Measurements from ENCODE around the gene VAT1L. TPM values are rescaled to one million over a fixed set of nuclear protein-coding genes. Genes with fewer than 3 reads are reported as not detected.

The VAT1L gene
- total RNA-seq, 2 donors from 2014 or later = 0.33 to 2.3 TPM

DNA sequence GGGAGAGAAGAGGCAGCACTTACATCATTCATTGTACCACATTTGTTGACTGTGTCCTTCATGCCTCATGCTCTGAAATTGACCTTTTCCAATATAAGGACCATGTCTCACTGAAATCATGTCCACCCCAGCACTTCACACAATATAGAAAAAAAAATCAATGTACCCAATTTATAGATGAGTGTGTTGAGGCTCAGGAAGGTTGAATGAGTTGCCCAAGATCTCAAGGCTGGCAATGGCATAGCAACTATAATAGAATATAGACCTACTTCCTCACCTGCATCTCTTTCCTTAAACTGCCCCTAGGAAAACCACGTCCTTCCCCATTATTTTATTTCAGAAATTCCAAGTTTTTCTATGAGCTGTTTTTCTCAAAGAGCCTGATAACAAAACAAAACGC lies 912 bp upstream of the VAT1L start:
- DNase-seq (no peak), ATAC-seq (no peak)
- Histone ChIP-seq H3K27ac (no peak overlapping the region), H3K4me3 (no peak overlapping the region), H3K36me3 (replicated peaks in 1 of 2; ENCODE audit: insufficient read depth in 1 of 2, low read depth in 2 of 2) (no peaks in the 10 kb centered on the region), H3K27me3 (peaks cover 0 to 16% of the 10 kb centered on the region in 2 donors), H3K9me3 (no peaks in the 10 kb centered on the region), H3K4me1 (peaks cover 17% of the 10 kb centered on the region)
- TF ChIP-seq POLR2A (IDR thresholded peaks at IDR 0.05) = no peak
- TF ChIP-seq, protein P1, sequence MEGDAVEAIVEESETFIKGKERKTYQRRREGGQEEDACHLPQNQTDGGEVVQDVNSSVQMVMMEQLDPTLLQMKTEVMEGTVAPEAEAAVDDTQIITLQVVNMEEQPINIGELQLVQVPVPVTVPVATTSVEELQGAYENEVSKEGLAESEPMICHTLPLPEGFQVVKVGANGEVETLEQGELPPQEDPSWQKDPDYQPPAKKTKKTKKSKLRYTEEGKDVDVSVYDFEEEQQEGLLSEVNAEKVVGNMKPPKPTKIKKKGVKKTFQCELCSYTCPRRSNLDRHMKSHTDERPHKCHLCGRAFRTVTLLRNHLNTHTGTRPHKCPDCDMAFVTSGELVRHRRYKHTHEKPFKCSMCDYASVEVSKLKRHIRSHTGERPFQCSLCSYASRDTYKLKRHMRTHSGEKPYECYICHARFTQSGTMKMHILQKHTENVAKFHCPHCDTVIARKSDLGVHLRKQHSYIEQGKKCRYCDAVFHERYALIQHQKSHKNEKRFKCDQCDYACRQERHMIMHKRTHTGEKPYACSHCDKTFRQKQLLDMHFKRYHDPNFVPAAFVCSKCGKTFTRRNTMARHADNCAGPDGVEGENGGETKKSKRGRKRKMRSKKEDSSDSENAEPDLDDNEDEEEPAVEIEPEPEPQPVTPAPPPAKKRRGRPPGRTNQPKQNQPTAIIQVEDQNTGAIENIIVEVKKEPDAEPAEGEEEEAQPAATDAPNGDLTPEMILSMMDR (IDR thresholded peaks at IDR 0.05) = no peak
- 37 to 38% methylated on average over 2 of the region's 2 CpGs for WGBS, 2 donors
- intact Hi-C loops (cut with DNase I) = no loop called here

DNA sequence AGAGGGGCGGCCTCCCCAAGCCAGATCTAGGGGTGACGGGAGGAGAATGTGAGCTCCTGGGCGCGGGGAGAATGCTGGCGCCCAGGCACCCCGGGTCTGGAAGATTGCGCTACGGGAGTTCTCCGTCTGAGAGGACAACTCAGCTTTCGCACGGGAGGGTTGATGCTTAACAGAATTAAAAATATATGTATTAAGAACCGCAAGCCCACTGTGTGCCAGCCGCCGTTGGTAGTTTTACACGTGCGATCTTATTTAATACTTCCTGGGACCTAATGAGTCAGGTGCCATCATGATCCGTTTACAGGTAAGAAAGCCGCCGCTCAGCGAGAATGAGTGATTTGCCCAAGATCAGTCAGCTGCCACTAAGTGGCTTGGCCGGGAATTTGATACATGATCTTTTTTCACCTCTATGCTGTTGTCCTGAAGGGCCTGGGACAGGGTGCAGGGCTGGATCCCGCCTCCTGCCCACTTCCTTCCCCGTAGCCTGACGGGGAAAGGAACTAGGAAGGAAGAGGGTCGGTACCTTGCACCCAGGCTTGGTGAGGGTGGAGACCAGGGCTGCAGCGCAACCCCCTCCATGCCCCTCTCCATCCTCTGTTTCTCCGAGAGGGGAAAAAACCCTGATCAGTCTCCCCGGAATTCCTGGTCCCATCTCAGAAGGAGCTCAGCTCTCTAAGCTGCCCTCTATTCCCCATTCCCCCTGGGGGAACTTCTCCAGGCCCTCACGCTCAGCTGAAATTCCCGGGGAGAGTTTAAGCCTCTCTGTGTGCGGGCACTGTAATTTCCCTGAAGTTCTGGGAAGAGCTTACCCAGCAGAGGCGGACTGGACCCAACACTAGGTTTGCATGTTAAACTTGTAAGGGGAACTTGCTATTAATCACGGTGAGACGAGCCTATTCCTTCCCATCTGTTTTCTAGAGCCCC lies 983 bp downstream of the VAT1L start:
- WGBS, 2 donors = 7 to 10% methylated on average over 34 of the region's 34 CpGs
- intact Hi-C loops (cut with DNase I) = no loop called here
- H3K27ac ChIP-seq = no peak overlapping the region
- no peak for ATAC-seq
- no peak for DNase-seq
- H3K4me1 ChIP-seq = peaks cover 17% of the 10 kb centered on the region
- no peak overlapping the region for H3K4me3 ChIP-seq
- peaks cover 0 to 16% of the 10 kb centered on the region in 2 donors for H3K27me3 ChIP-seq
- no peaks in the 10 kb centered on the region for H3K9me3 ChIP-seq
- TF ChIP-seq, protein P1 (IDR thresholded peaks at IDR 0.05) = no peak
- no peak for TF ChIP-seq POLR2A (IDR thresholded peaks at IDR 0.05)
- no peaks in the 10 kb centered on the region for H3K36me3 ChIP-seq (replicated peaks in 1 of 2; ENCODE audit: insufficient read depth in 1 of 2, low read depth in 2 of 2)

DNA sequence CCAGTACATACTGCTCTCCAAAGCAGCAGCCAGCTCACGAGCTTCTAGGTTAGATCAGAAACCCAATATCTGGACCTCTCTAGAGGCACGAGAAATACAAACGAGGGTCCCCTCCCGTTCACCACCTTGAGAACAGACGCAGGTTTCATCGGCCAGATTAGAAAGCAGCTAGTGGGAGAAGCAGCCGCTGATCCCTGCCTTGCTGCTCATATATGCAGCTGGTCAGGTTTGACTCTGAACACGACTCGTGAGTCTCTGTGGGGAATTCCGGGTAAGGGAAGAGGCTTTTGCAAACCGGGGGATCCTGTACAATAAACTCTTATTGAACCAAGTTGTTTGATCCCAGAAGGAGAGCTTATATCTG lies 1.6 kb downstream of the VAT1L start:
- ATAC-seq (no peak), DNase-seq (no peak)
- Histone ChIP-seq H3K36me3 (replicated peaks in 1 of 2; ENCODE audit: insufficient read depth in 1 of 2, low read depth in 2 of 2) (no peaks in the 10 kb centered on the region), H3K27ac (no peak overlapping the region), H3K4me3 (no peak overlapping the region), H3K27me3 (peaks cover 0 to 16% of the 10 kb centered on the region in 2 donors), H3K9me3 (no peaks in the 10 kb centered on the region), H3K4me1 (peaks cover 17% of the 10 kb centered on the region)
- intact Hi-C loops (cut with DNase I) = no loop called here
- 8 to 26% methylated on average over 8 to 11 of the region's 11 CpGs for WGBS, 2 donors
- TF ChIP-seq POLR2A (IDR thresholded peaks at IDR 0.05) = no peak
- TF ChIP-seq, protein P1 (IDR thresholded peaks at IDR 0.05) = no peak

DNA sequence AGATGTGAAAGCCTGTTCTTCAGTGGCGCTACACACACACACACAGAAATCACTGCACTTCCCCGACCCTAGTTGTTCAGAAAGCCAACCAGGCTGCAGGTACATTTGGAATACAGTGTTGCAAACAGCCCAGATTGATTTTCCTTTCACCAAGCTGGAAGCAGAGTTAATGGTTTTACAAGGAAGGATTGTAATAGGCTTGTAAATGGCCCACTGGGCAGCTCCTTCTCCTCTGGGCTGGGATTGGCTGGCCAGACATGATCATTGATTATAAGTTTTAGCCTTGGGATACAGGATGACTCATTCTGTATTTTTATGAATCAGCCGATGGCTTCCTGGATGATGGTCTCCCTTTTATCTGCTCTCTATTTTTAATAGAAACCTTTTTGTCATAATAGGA lies 2.5 kb downstream of the VAT1L start:
- no peak overlapping the region for H3K4me3 ChIP-seq
- DNase-seq (no peak), ATAC-seq (peak; percentile 24)
- 38 to 42% methylated on average over 3 of the region's 3 CpGs for WGBS, 2 donors
- TF ChIP-seq, protein P1 (IDR thresholded peaks at IDR 0.05) = no peak
- TF ChIP-seq POLR2A (IDR thresholded peaks at IDR 0.05) = no peak
- no peaks in the 10 kb centered on the region for H3K9me3 ChIP-seq
- peaks cover 0 to 16% of the 10 kb centered on the region in 2 donors for H3K27me3 ChIP-seq
- intact Hi-C loops (cut with DNase I) = no loop called here
- H3K36me3 ChIP-seq (replicated peaks in 1 of 2; ENCODE audit: insufficient read depth in 1 of 2, low read depth in 2 of 2) = no peaks in the 10 kb centered on the region
- peaks cover 17% of the 10 kb centered on the region for H3K4me1 ChIP-seq
- no peak overlapping the region for H3K27ac ChIP-seq
